ENCODE results near the gene RAP1GAP. TPM values are rescaled to one million over a fixed set of nuclear protein-coding genes. Genes with fewer than 3 reads are reported as not detected.

RAP1GAP gene
- total RNA-seq, 1 experiment from 2014 or later = 13.4 TPM

DNA sequence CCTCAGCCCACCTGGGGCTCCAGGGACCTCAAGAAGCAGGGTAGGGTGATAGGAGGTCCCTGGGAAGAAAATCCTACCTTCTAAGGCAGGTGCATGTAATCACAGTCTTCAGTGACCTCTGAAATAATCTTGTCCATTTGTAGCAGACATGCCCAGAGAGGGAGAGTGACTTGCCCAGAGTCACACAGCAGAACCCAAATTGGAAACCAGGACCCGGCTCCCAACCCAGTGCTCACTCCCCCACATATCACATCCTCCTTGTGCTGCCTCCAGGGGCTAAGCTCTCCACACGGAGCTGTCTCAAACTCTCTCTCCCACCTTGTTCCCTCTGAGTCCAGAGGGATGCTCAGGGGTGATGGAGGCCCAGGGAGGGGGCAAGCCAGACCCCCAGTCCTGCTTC, 72.5 kb downstream of the RAP1GAP start:
- Histone ChIP-seq H3K4me1 (ENCODE audit: control insufficient read depth in 1 of 2, insufficient read depth in 2 of 2, low read length in 2 of 2) (peaks cover 7 to 13% of the 10 kb centered on the region in 2 experiments; a peak in 3 of 4 replicates), H3K4me3 (replicated peaks in 1 of 2; ENCODE audit: low read depth in 1 of 2, low read length in 2 of 2) (no peak overlapping the region), H3K4me2 (ENCODE audit: low read length) (no peak overlapping the region), H3K27me3 (ENCODE audit: insufficient read depth, low read length) (no peaks in the 10 kb centered on the region), H3K9me3 (ENCODE audit: control insufficient read depth in 1 of 2, insufficient read depth in 1 of 2, low read depth in 1 of 2, low read length in 2 of 2) (no peaks in the 10 kb centered on the region), H3K79me2 (ENCODE audit: insufficient read depth, low read length) (no peaks in the 10 kb centered on the region), H3K36me3 (ENCODE audit: control insufficient read depth in 1 of 2, insufficient read depth in 2 of 2, low read length in 2 of 2) (no peaks in the 10 kb centered on the region), H3K27ac (ENCODE audit: low read depth, low read length) (no peak overlapping the region), H3K9ac (ENCODE audit: low read length) (no peak overlapping the region), H4K20me1 (ENCODE audit: insufficient read depth) (no peaks in the 10 kb centered on the region), H2AFZ (ENCODE audit: low read depth, low read length, poor library complexity, severe bottlenecking) (no peak overlapping the region), H3K9me2 (ENCODE audit: insufficient read depth) (no peaks in the 10 kb centered on the region)
- ATAC-seq (no peak), DNase-seq (ENCODE audit: low read depth, low spot score) (no peak)
- ChIA-PET RAD21 (ENCODE audit: low non-redundant PET in 1 of 2, low total read pairs in 2 of 2, uncharacterized antibody in 2 of 2, unreplicated experiment in 2 of 2) (interaction anchor here in 1 of 2 experiments (1.2 kb wide), 1 partner anchor 59 kb away, joined by 3 read pairs; no protein-coding TSS in a partner anchor), CTCF (interaction anchor here (1.5 to 1.9 kb wide), 2 partner anchors 85 to 226 kb away, joined by 3 to 16 read pairs; no protein-coding TSS in a partner anchor), POLR2A (no interaction called here)
- TF ChIP-seq YY1 (IDR thresholded peaks at IDR 0.05; ENCODE audit: extremely low read depth, insufficient replicate concordance, low read depth, low read length) (no peak), TCF7L2 (IDR thresholded peaks at IDR 0.05; ENCODE audit: borderline replicate concordance, extremely low read depth, insufficient read depth, insufficient read length) (no peak), ZFX (IDR thresholded peaks at IDR 0.05) (no peak), POLR2AphosphoS5 (IDR thresholded peaks at IDR 0.05; ENCODE audit: low read depth, low read length) (no peak), ATF3 (IDR thresholded peaks at IDR 0.05) (no peak), MAX (IDR thresholded peaks at IDR 0.05) (no peak), SRF (IDR thresholded peaks at IDR 0.05; ENCODE audit: low read depth) (no peak), RAD21 (IDR thresholded peaks at IDR 0.05; ENCODE audit: low read depth) (no peak)
- TF ChIP-seq, protein P1, sequence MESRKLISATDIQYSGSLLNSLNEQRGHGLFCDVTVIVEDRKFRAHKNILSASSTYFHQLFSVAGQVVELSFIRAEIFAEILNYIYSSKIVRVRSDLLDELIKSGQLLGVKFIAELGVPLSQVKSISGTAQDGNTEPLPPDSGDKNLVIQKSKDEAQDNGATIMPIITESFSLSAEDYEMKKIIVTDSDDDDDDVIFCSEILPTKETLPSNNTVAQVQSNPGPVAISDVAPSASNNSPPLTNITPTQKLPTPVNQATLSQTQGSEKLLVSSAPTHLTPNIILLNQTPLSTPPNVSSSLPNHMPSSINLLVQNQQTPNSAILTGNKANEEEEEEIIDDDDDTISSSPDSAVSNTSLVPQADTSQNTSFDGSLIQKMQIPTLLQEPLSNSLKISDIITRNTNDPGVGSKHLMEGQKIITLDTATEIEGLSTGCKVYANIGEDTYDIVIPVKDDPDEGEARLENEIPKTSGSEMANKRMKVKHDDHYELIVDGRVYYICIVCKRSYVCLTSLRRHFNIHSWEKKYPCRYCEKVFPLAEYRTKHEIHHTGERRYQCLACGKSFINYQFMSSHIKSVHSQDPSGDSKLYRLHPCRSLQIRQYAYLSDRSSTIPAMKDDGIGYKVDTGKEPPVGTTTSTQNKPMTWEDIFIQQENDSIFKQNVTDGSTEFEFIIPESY (IDR thresholded peaks at IDR 0.05; ENCODE audit: extremely low read depth, insufficient replicate concordance, low read length) = no peak
- no TSS peak for BruUV-seq (replicated peaks)
- intact Hi-C loops (cut with micrococcal nuclease) = no loop called here

Measured in HCT116 (cell line).